ENCODE results near the gene GNMT.

Gene GNMT

DNA sequence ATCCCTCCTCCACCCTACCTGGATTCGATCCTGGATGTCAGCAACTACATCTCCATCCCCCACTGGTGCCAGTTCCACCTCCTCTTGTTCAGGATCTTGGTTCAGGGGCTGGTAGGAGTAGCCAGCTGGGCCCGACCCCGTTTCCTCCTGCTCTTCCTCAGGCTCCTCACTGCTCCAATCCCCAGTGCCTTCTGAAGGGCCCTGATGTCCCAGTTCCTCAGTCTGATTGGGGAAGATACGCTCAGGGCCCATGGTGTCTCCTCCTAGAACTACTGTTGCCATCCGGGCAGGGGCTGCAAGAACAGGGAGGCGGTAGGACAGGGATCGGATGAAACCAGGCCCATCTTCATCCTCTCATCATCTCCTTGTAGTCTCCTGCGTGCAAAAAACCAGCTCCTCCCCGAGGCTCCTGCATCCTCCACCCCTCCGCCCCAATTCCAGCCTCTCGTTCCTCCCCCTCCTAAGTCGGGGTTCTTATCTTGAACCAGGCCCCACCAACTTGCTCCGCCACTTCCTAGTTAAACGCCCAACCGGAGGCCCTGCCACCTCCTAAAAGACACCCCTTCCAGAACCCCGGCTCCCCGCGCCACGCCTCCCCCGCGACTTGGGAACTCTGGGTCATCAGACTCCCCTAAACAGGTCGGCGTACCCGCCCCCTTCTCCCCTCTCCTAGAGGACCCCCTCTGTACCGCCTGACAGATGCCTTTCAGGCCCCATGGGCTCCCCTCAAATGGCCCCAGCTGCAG is 52.7 kb downstream of the GNMT start:
- DNase-seq (ENCODE audit: low read depth): no peak

Data from activated T-cell treated with anti-CD3 and anti-CD28 coated beads for 24 hours (primary cell).